Activated T-helper 9 cell treated with anti-CD3 and anti-CD28 coated beads, Interleukin-2, amount 50 U/mL, for 16 hours (primary cell): ENCODE data around the gene SLAMF8.

Source experiments
- DNase-seq: peaks from one replicate; pipeline ENCODE4 v3.0.0-alpha.2; 2020; ENCODE audit warnings: low read depth

The SLAMF8 gene

GRCh38 chr1:159849626-159850366, 23.1 kb downstream of the SLAMF8 start:
- no peak for DNase-seq

GRCh38 chr1:159851407-159851806, 24.7 kb downstream of the SLAMF8 start:
- DNase-seq = no peak

DNA sequence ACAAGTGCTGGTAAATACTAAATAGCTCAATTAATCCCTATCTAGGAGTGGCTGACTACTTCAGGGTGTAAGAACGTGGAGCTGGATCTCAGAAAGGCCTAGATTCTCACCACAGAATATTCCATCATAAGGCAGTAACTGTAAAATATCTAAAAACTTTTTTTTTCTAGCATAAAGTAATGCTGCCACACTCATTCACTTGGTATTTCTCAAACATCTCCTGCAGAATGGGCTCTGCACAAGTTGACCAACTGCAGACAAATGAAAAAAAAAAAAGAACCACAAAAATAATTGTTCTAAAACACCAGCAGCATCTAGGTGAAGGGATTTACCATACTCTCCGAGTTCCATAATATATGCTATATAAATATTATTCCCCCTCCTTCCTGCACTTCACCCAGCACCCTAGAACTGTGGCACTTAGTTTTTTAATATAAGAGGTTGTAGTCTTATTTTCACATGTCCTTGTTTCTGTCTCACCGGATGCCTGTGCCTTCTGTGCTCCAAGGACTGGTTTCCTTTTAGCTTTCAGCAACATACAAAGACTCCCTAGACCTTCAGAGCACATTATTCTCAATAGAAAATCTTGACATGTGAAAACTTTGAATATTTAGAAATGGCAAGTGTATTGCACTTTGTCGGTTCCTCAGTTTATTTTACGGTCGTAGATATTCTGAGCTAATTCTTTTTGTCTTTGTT, 26.9 kb downstream of the SLAMF8 start:
- no peak for DNase-seq

DNA sequence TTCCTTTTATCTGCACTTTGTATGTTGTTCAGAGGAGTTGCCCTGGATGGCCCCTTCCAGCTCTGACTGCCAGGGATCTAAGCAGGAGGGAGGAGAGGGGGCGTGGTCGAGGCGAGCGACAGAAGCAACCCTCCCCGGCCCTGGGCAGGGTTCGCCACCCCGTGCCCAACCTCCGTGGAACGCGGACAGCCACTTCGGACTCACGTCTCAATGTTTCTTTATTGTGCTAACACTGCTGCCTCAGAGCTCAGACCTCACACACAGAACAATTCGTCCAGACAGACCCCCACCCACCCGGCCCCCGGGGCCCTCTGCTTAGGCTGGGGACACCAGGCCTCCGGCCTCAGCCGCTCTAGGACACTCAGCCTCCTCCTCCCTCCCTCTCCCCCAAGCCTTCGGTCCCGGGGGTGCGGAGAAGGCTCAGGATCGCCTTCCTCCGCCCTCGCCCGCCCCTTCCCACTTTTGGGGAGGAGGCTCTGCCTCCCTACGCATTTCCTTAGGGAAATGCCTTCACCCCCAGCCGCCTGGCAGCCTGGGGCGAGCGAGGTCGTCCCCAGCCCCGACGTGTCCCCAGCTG, 27.5 kb downstream of the SLAMF8 start:
- no peak for DNase-seq

DNA sequence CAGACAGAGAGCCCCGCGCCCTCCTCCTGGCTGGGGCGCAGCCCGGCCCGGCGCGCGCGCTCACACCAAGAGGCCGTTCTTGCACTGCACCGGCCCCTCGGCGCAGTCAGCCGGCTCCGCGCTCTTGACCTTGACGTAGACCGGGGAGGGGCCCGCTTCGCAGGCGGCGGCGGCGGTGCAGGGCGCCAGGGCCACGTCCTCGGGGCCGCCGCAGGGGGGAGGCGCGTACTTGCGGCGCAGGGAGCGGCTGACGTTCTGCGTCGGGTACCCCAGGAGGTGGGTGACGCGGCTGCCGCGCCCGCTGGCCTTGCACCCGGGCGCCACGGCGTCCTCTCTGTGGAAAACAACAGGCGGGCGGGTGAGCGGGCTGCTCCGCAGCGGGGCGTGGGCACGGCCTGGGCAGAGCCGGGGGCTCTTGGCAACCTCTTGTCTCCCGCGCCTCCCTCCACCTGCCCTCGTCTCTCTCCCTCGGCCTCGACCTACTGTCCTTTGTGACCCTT, 28.1 kb downstream of the SLAMF8 start:
- peak; percentile 57 for DNase-seq

DNA sequence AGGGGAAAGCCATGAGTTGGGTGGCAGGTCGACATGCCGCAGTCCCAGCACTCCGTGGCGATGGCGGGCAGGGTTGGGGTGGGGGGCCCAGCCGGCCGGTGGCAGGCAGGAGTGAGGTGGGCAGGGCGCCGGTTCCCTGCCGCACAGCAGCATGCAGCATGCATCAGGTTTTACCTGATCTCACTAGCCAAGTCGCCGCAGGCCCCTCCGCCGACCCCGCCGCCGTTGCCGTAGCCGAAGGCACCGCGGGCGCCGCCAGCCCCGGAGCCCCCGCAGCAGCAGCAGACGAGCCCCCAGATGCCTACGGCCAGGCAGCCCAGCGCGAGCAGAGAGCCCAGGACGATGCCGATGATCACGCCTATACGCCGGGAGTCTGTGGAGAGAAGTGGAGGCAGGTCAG, 29.0 kb downstream of the SLAMF8 start:
- DNase-seq = no peak

DNA sequence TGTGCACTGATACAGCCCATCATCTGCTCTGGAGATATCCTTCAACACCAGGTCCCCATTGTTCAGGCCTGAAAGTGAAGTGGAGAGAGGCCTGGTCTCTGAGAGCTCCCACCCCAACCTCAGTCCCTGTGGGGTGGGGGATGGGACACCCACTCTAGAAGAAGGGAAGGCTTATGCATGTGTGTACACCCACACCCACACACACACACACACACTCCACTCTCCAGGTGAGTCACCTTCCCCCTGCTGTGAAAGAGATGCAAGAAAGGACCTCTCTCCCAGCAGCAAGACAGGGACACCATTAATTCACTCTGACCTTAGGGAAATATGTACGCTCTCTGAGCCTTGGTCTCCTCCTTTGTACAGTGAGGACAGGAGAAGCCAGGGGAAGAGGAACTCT, 29.9 kb downstream of the SLAMF8 start:
- no peak for DNase-seq

- no peak for DNase-seq
These were observed 31.2 kb downstream of the SLAMF8 start for GRCh38 chr1:159857889-159858288.

GRCh38 chr1:159859767-159860322, 33.2 kb downstream of the SLAMF8 start:
- DNase-seq = no peak

DNA sequence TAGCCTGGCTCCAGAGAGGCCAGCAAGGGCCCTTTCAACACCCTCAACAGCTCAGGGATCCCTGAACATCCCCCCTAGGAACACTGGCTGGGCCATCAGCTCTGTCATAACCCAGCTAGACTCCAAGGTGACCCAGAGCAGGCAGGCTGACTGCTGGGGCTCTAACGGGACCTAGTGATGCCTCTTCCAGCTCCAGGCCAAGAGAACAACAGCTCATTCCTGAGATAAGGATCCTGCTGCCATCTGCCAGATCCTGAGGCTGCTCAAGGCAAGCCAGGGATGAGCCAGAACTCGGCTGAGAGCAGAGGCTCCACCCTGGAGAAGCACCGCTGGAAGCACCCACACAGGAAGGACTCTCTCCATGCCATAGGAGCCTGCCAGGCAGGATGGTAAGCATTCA, 33.8 kb downstream of the SLAMF8 start:
- DNase-seq = no peak

DNA sequence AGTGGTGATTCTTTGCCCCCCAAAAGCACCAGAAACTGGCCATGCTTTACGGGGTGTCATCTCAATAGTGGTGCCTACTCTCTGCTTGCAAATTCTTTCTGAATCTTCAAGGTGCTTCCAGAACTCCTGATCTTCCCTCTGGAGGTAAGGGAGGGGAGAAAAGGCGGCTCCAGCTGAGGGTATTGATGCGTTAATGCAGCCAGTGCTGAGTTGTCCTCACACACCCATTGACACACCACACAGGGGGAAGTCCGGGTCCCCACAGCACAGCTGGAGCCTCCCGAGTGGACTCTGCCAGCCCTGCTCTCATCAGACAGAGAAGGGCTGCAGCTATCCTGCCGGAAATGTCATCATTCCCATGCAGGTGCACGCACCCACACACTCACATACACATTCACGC, 34.5 kb downstream of the SLAMF8 start:
- no peak for DNase-seq

- DNase-seq = no peak
These were observed 35.4 kb downstream of the SLAMF8 start for GRCh38 chr1:159862031-159862430.

DNA sequence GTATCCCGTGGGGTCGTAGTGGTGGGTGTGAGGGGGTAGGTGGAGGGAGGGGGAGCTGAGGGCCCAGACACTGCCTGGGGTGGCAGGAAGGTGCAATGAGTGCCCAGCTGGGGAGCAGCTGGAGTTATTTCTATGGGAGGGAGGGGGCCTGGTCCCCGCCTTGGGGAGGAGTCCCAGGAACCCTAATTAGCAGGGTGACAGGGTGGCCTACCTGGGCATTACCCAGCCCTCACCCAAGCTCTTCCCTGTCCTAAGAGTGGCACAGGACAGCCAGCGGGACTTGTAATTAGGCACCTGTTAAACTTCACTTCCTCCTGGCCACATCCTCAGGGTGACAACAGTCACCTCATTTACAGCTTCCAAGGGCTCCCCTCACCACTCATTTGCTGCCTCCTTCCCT, 35.9 kb downstream of the SLAMF8 start, which contains the start of gene VSIG8:
Gene VSIG8 (minus strand): TSS at position 101 of the 400 bp plus-strand sequence. CDS start 136 bp downstream, outside the sequence.
- DNase-seq = no peak

GRCh38 chr1:159864262-159864661, 37.6 kb downstream of the SLAMF8 start:
- DNase-seq = no peak

DNA sequence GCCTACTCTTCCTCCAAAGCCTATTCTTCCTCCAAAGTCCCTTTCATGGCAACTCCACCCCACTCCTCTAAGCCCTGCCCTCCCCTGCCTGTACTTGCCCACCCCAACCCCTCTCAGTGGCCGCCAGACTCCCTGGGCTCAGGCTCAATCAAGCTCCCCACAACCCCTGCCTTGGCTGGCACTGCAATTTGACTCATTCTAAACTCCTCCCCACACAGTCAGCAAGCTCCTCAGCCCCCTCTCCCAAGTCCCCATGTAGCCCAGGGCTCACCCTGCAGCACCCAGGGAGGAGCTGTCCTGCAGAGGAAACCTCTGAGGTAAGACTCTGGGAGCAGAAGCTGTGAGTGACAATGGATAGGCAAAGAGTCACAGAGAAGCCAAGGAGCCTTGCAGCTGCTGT, 39.4 kb downstream of the SLAMF8 start:
- DNase-seq = no peak

DNA sequence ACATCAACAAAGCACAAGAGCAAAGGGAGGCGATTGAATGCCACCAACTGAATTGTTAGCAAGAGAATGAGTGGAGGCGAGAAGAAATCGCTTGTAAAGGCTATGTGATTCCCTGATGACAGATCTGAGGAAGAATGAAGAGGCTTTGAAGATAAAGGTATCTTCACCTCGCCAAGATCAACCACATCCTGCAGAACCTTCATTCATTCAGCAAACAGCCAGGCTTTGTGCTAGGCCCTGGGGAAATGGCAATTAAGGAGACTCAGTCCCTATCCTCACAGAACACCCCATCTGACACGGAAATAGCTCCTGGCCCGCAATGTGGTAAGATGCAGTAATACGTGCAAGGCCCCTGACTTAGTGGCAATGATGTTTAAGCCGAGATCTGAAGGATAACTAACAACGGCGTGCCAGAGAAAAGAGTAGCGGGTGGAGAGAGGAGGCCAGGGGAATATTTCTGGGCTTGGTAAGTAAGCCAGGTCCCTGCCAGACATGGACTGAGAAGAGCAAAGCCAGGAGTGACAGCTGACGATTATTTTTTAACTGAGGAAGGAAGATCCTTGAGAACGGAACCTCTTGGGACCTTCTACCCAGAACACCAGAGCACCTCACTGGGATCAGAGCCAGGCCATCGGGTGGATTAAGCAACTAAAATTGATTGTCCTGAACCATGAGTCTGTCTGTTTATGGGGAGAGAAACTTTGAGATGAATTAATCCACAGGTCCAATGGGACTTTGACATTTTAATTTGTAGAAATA, 40.4 kb downstream of the SLAMF8 start:
- no peak for DNase-seq

DNA sequence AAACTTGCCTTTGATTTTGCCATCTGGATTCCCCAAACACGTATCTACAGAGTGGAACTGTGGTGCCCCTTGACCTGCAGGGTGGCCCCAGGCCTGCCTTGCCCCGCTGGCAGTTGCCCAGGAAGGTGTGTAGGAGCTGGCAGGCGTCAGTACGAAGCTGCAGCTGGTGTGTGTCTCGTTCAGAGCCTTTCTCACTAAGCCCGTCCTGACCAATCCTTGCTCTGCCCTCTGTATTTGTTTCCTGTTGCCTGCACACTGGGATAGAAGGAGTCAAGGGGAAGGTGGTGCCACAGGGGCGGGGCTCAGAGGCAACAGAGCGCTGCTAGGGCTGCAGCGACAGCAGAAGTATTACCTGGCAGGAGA, 41.0 kb downstream of the SLAMF8 start:
- no peak for DNase-seq

- no peak for DNase-seq
These were observed 42.1 kb downstream of the SLAMF8 start for GRCh38 chr1:159868766-159869165.

DNA sequence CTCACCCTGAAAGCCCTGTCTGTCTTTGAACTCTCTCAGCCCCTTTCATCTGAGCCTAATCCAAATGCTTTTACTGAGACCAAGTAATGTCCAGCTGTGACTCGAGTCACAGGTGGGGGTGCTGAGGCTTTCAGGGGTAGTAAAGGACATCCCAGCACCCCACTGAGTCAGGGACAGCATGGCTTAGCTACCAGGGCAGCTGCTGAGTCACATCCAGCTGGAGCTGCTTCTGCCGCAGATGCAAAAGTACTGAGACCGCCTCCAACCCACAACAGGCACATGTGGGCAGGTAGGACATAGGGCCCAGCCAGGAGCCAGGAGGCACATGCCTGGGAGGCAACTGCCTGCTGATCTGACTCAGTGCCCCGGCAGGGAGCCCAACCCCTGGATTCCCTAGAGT, 42.5 kb downstream of the SLAMF8 start:
- DNase-seq = no peak

GRCh38 chr1:159869607-159870006, 42.9 kb downstream of the SLAMF8 start:
- DNase-seq = no peak

DNA sequence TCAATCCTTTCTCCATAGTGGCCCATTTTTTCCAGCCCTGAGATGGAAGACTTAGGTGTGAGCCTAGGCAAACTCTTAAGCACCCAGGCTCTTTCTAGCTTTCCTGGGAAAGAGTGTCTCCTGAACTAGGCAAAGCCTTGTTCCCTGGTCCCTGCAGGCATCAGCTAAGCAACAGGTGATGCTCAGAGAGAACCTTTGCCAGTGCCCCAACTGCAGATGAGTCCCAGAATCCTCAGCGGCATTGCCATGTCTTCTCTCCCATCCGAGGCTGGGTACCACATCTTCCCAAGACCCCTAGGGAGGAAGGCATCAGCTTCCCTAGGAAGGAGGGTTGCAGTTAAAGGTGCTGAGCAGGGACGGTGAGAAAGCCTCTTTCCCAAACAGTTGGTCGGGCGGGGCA, 44.0 kb downstream of the SLAMF8 start:
- DNase-seq = no peak

DNA sequence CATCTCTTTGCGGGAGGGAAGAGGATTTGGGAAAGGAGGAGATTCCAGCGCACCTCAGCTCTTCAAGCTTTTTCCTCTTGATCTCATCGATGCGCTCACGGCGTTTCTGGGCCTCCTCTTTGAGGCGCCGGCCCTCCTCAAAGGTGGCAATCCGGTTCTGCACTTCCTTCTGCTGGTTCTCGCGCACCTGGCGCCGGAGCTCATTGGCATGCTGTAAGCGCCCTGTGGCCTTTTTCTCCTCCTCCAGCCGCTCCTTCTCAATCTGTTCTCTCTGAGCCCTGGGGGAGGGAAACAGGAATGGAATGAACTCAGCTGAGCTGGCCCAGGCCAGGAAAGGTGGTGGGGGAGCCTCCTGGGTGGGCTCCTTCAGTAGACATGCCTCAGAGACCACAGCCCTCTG, 46.2 kb downstream of the SLAMF8 start:
- DNase-seq = no peak
